Coronary artery (tissue), 2 donors: Measurements from ENCODE around the gene ZBTB4.

Source experiments
- DNase-seq: peaks from one replicate; pipeline ENCODE4 v3.0.0-alpha.2; 2017; ENCODE audit warnings: low spot score
- H3K27ac ChIP-seq, 2 donors: fragments of 200-600 bp; sonication (generic); one replicate each; pipeline ENCODE4 v1.5.1; 2016 to 2019
- H3K4me3 ChIP-seq: fragments of 200-600 bp; sonication (generic); 2 replicates; pipeline ENCODE4 v1.5.1; 2016; ENCODE audit warnings: mild to moderate bottlenecking, moderate library complexity
- CTCF ChIP-seq: fragments of 200-600 bp; sonication (generic); IDR thresholded peaks from one replicate; pipeline ENCODE4 v1.5.1; 2019; ENCODE audit warnings: antibody characterized with exemption

The ZBTB4 gene

DNA sequence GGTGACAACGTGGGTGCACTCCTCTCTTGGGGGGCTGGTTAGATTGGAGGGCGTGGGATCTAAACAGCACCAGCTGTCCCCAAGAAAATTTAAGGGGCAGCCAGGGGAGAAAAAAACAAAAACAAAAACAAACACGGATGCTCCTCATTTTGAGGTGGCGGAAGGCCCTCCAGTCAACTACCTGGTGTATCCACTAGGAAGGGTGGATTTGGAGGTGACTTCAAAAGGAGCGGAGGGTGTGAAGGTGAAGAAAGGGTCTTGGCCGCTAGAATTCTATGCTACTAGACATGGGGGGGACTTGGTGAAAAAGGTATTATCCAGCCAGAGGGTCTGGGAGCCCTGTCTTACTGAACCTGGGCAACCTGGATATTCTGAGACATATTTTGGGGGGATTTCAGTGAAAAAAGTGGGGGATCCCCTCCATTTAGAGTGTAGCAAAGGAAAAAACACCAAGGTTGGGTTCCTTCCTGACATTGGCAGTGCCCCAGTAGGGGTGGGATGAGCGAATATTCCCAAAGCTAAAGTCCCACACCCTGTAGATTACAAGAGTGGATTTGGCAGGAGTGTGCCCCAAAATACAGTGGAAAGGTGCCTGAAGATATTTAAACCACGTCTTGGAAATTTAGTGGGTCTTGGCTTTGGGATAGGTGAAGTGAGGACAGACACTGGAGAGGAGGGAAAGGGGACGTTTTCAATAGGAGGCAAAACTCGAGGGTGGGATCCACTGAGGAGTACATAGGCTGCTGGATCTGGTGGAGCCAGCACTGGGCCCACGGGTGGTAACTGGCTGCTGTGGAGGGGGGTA, 40.6 kb downstream of the ZBTB4 start:
- Histone ChIP-seq H3K4me3 (peak overlapping the region; percentile 74), H3K27ac (no peak overlapping the region)
- no peak for DNase-seq
- TF ChIP-seq CTCF = no peak

DNA sequence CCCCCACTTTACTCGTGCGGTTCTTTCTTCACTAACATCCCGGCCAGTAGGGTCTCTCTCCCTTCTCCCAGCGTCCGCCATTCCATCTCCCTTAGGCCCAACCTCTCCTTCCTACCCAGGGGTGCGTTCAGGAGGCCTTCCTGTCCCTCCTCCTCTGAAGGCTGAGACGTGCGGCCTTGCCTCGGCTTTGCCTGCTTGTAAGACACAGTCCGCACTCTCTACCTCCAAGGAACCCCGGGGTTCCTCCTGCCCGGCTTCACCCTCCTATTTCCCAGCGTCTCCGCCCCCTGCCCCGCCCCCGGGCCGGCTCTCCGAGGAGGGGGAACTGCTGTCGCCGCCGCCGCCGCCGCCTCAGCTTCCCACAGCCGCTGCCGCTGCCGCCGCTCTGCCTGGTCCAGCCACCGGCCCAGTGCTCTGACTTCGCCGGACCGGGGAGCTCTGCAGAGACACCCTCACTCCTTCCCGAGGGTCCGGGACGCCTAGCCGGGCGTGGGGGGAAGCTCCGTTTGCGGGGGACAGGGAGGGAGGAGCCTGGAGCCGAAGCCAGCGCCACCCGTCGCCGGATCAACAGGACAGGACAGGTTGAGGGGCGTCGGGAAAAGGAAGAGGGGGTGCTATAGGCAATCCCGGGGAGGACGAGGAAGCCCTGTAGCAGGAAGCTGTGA, 41.3 kb downstream of the ZBTB4 start:
- Histone ChIP-seq H3K27ac (peak overlapping the region in 1 of 2 donors; percentile 86), H3K4me3 (peak overlapping the region; percentile 74)
- no peak for DNase-seq
- TF ChIP-seq CTCF = no peak

DNA sequence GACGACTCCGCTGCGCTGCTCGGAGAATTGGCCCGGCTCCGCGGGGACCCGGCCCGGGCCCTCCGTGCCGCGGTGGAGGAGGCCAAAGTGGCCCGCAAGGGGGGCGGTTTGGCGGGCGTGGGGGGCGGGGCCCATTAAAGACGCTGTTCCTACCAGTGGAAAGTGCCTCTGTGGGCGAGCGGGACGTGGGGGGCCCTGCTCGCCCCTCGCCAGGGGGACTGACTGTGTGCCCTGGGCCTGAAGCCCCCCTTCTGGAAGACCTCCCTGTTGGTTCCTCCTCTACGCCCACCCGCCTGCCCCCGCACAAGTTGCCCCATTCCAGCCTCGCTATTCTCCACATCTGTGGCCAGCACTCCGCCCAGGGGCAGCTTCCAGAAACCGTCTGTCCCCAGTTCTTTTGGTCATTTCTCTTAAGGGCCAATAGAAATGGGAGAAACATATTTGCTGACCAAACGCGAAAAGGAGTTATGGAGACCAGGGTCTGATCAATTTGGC, 42.0 kb downstream of the ZBTB4 start:
- H3K27ac ChIP-seq = peak overlapping the region in 1 of 2 donors; percentile 86
- no peak for DNase-seq
- peak overlapping the region; percentile 74 for H3K4me3 ChIP-seq
- TF ChIP-seq CTCF = peak; percentile 7

- Histone ChIP-seq H3K4me3 (peak overlapping the region; percentile 74), H3K27ac (peak overlapping the region; percentile 40 to 86)
- DNase-seq = peak; percentile 84
- peak; percentile 80 for TF ChIP-seq CTCF
Measured at GRCh38 chr17:7436556-7437368, 42.7 kb downstream of the ZBTB4 start.

GRCh38 chr17:7435676-7436555, 43.5 kb downstream of the ZBTB4 start:
- peak overlapping the region; percentile 74 for H3K4me3 ChIP-seq
- peak overlapping the region in 1 of 2 donors; percentile 86 for H3K27ac ChIP-seq
- no peak for TF ChIP-seq CTCF
- DNase-seq = peak; percentile 85

DNA sequence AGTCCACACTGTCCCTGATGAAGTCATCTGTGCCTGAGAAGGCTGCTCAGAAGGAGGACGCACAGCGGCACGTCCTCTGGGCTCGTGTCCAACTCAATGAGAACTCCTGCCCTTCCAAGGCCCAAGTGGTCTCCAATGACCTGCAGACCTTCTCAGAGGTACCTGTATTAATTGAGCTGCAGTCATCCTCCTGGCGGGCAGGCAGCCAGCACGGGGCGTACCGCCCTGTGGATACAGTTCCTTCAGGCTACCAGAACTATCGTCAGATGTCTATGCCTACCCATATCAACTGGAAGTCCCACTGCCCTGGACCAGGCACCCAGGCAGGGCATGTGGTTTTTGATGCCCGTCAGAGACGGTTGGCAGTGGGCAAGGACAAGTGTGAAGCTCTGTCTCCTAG, 47.1 kb downstream of the ZBTB4 start:
- no peak for TF ChIP-seq CTCF
- Histone ChIP-seq H3K27ac (no peak overlapping the region), H3K4me3 (no peak overlapping the region)
- no peak for DNase-seq
